Measurements from ENCODE around the gene SMAP2.

- TF ChIP-seq, protein P1, sequence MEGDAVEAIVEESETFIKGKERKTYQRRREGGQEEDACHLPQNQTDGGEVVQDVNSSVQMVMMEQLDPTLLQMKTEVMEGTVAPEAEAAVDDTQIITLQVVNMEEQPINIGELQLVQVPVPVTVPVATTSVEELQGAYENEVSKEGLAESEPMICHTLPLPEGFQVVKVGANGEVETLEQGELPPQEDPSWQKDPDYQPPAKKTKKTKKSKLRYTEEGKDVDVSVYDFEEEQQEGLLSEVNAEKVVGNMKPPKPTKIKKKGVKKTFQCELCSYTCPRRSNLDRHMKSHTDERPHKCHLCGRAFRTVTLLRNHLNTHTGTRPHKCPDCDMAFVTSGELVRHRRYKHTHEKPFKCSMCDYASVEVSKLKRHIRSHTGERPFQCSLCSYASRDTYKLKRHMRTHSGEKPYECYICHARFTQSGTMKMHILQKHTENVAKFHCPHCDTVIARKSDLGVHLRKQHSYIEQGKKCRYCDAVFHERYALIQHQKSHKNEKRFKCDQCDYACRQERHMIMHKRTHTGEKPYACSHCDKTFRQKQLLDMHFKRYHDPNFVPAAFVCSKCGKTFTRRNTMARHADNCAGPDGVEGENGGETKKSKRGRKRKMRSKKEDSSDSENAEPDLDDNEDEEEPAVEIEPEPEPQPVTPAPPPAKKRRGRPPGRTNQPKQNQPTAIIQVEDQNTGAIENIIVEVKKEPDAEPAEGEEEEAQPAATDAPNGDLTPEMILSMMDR (IDR thresholded peaks at IDR 0.05; ENCODE audit: low read depth, low read length), result no peak
- TF ChIP-seq POLR2A (IDR thresholded peaks at IDR 0.05; ENCODE audit: extremely low read depth, insufficient read length), result no peak
Measured at GRCh38 chr1:40396420-40396819, 22.9 kb downstream of the SMAP2 start.
